ENCODE data around the gene ARID3A. TPM values are rescaled to one million over a fixed set of nuclear protein-coding genes. Genes with fewer than 3 reads are reported as not detected.

The ARID3A gene
- total RNA-seq, 1 experiment from 2014 or later: 28.9 TPM

- ChIA-PET POLR2A (no interaction called here), CTCF (no interaction called here)
- no peaks in the 10 kb centered on the region for H3K27me3 ChIP-seq (ENCODE audit: control insufficient read depth, insufficient read depth, low read length)
- H3K4me1 ChIP-seq (ENCODE audit: control insufficient read depth, insufficient read depth, low read length): no peaks in the 10 kb centered on the region
- DNase-seq (ENCODE audit: low read depth, low spot score) (no peak), ATAC-seq (peak; percentile 37; the same call in 1 of the 2 replicates)
- H3K36me3 ChIP-seq (ENCODE audit: control insufficient read depth, insufficient read depth, low read length): no peaks in the 10 kb centered on the region
- BruUV-seq (replicated peaks): no TSS peak
- in situ Hi-C loops (cut with HindIII; ENCODE audit: low pct_unique_long_range_greater_than_20kb, low sequenced_read_pairs) (no loop called here), intact Hi-C loops (cut with micrococcal nuclease; ENCODE audit: unreplicated experiment) (no loop called here)
- H3K9me3 ChIP-seq (ENCODE audit: control insufficient read depth, insufficient read depth, low read depth, low read length): no peaks in the 10 kb centered on the region
- TF ChIP-seq SIN3A (IDR thresholded peaks at IDR 0.05; ENCODE audit: borderline replicate concordance, insufficient read depth, low read depth, low read length) (no peak), CTCF (IDR thresholded peaks at IDR 0.05) (no peak), REST (IDR thresholded peaks at IDR 0.05; ENCODE audit: insufficient read depth in 1 of 2, low read depth in 2 of 2, low read length in 1 of 2) (no peak), TCF7L2 (IDR thresholded peaks at IDR 0.05; ENCODE audit: low read depth, low read length) (no peak), POLR2AphosphoS5 (IDR thresholded peaks at IDR 0.05; ENCODE audit: low read depth, low read length) (no peak)
- H3K4me3 ChIP-seq (ENCODE audit: low read depth in 2 of 2, low read length in 2 of 2): no peak overlapping the region
- H3K27ac ChIP-seq (ENCODE audit: low read length): no peak overlapping the region
These were observed 28.3 kb upstream of the ARID3A start for GRCh38 chr19:897442-898039.

- H3K27me3 ChIP-seq (ENCODE audit: control insufficient read depth, insufficient read depth, low read length): no peaks in the 10 kb centered on the region
- H3K36me3 ChIP-seq (ENCODE audit: control insufficient read depth, insufficient read depth, low read length): no peaks in the 10 kb centered on the region
- no peak for TF ChIP-seq SIN3A (IDR thresholded peaks at IDR 0.05; ENCODE audit: borderline replicate concordance, insufficient read depth, low read depth, low read length)
- TF ChIP-seq REST (IDR thresholded peaks at IDR 0.05; ENCODE audit: insufficient read depth in 1 of 2, low read depth in 2 of 2, low read length in 1 of 2): no peak
- no peak for TF ChIP-seq CTCF (IDR thresholded peaks at IDR 0.05)
- TF ChIP-seq POLR2AphosphoS5 (IDR thresholded peaks at IDR 0.05; ENCODE audit: low read depth, low read length): no peak
- TF ChIP-seq TCF7L2 (IDR thresholded peaks at IDR 0.05; ENCODE audit: low read depth, low read length): no peak
- no peak overlapping the region for H3K4me3 ChIP-seq (ENCODE audit: low read depth in 2 of 2, low read length in 2 of 2)
- no peaks in the 10 kb centered on the region for H3K9me3 ChIP-seq (ENCODE audit: control insufficient read depth, insufficient read depth, low read depth, low read length)
- DNase-seq (ENCODE audit: low read depth, low spot score) (no peak), ATAC-seq (no peak)
- no TSS peak for BruUV-seq (replicated peaks)
- no peak overlapping the region for H3K27ac ChIP-seq (ENCODE audit: low read length)
- ChIA-PET CTCF (no interaction called here), POLR2A (interaction anchor here (0.6 kb wide), 1 partner anchor 20 kb away, joined by 4 read pairs; no protein-coding TSS in a partner anchor)
- no peaks in the 10 kb centered on the region for H3K4me1 ChIP-seq (ENCODE audit: control insufficient read depth, insufficient read depth, low read length)
- intact Hi-C loops (cut with micrococcal nuclease; ENCODE audit: unreplicated experiment): no loop called here
- in situ Hi-C loops (cut with HindIII; ENCODE audit: low pct_unique_long_range_greater_than_20kb, low sequenced_read_pairs): no loop called here
These were observed 27.2 kb upstream of the ARID3A start for GRCh38 chr19:898663-899062.

Data from Panc1 (cell line).